K562 (cell line): ENCODE results near the gene TRMT1L. TPM values are rescaled to one million over a fixed set of nuclear protein-coding genes. Genes with fewer than 3 reads are reported as not detected.

Source experiments
- ADNP ChIP-seq: fragments of 200-800 bp; sonication (Bioruptor generic); IDR thresholded peaks from 2 replicates; pipeline ENCODE4 v1.6.1; 2016; ENCODE audit warnings: missing genetic modification characterization, missing compliant biosample characterization
- DPF2 ChIP-seq: fragments of 450-650 bp; IDR thresholded peaks from 2 replicates; pipeline ENCODE4 v1.6.1; 2016
- ELF4 ChIP-seq: fragments of 450-650 bp; formaldehyde crosslinking; IDR thresholded peaks from 2 replicates; pipeline ENCODE4 v1.4.0; 2022; ENCODE audit warnings: missing genetic modification characterization
- ETV5 ChIP-seq: sonication (generic); formaldehyde crosslinking; IDR thresholded peaks from 2 replicates; pipeline ENCODE4 v1.4.0; 2020; ENCODE audit warnings: low read depth, mild to moderate bottlenecking, missing genetic modification reagents
- MAZ ChIP-seq, 2 experiments: fragments of 450-650 bp in 1 of 2; sonication (generic) in 1 of 2; formaldehyde crosslinking; IDR thresholded peaks in 1 of 2; conservative IDR thresholded peaks in 1 of 2; 2 replicates each; pipeline versions ENCODE4 v1.4.0 to v1.5.0; 2020; ENCODE audit warnings: mild to moderate bottlenecking in 1 of 2, missing genetic modification reagents in 1 of 2
- NBN ChIP-seq: fragments of 450-650 bp; IDR thresholded peaks from 2 replicates; pipeline ENCODE4 v1.6.1; 2016; ENCODE audit warnings: low read depth, mild to moderate bottlenecking
- PHB2 ChIP-seq: fragments of 450-650 bp; IDR thresholded peaks from 2 replicates; pipeline ENCODE4 v1.6.1; 2017; ENCODE audit warnings: low read depth
- STAG1 ChIP-seq: sonication (generic); formaldehyde crosslinking; IDR thresholded peaks from 2 replicates; pipeline ENCODE4 v1.5.0; 2020; ENCODE audit warnings: missing genetic modification reagents, borderline replicate concordance
- ZNF24 ChIP-seq: fragments of 450-650 bp; IDR thresholded peaks from 2 replicates; pipeline ENCODE4 v1.6.1; 2016
- ZNF311 ChIP-seq: fragments of 250-450 bp; sonication (Bioruptor Pico); IDR thresholded peaks from 2 replicates; pipeline ENCODE4 v1.4.0; 2020; ENCODE audit warnings: mild to moderate bottlenecking, moderate library complexity
- polyA plus RNA-seq, 8 experiments: library from polyadenylated mRNA; depleted of rRNA in 4 of 8; stranded (reverse) in 5 of 8; unstranded in 3 of 8; fragments of >200 nt; fragmentation: Nextera tagmentation in 2 of 8; fragmentation: Illumina TruSeq in 1 of 8; extraction: Ambion mirVana in 2 of 8; extraction: Trizol in 1 of 8; gene quantifications; 2 replicates each; pipeline versions ENCODE4 v1.2.1 to v1.2.3, GENCODE V29; 2011 to 2014; ENCODE audit warnings: inconsistent platforms in 1 of 8, missing spikeins in 1 of 8
- total RNA-seq, 7 experiments: library from RNA; depleted of rRNA in 6 of 7; stranded (reverse); fragments of >200 nt in 6 of 7; fragmentation: Illumina TruSeq in 2 of 7; extraction: Trizol in 2 of 7; gene quantifications; 2 replicates each; pipeline versions ENCODE4 v1.2.1 to v1.2.3, GENCODE V29; 2011 to 2021; ENCODE audit warnings: low replicate concordance in 1 of 7
- TF ChIP-seq, protein P1 (sequence below): fragments of 250-450 bp; sonication (Bioruptor Pico); IDR thresholded peaks from 2 replicates; pipeline ENCODE4 v1.4.0; 2020; ENCODE audit warnings: mild to moderate bottlenecking, moderate library complexity
- TF ChIP-seq, protein P2 (sequence below), 2 experiments: fragments of 250-450 bp in 1 of 2; fragments of 450-650 bp in 1 of 2; sonication (Bioruptor Pico) in 1 of 2; IDR thresholded peaks; 2 replicates each; pipeline versions ENCODE4 v1.6.1 to v1.8.0; 2016 to 2021; ENCODE audit warnings: mild to moderate bottlenecking in 2 of 2, moderate library complexity in 2 of 2, missing compliant biosample characterization in 1 of 2, missing genetic modification characterization in 1 of 2
- TF ChIP-seq, protein P3 (sequence below): fragments of 450-650 bp; IDR thresholded peaks from 2 replicates; pipeline ENCODE4 v1.6.1; 2014; ENCODE audit warnings: low read depth, mild to moderate bottlenecking, moderate library complexity, borderline replicate concordance
- TF ChIP-seq, protein P4 (sequence below): fragments of 450-650 bp; IDR thresholded peaks from 2 replicates; pipeline ENCODE4 v1.6.1; 2016; ENCODE audit warnings: mild to moderate bottlenecking
- TF ChIP-seq, protein P5 (sequence below), 2 experiments: fragments of 450-650 bp; IDR thresholded peaks; 2 replicates each; pipeline ENCODE4 v1.6.1; 2018; ENCODE audit warnings: mild to moderate bottlenecking in 2 of 2, low read depth in 1 of 2; ENCODE audit not compliant: partially characterized antibody in 2 of 2

Gene TRMT1L
- total and polyA plus RNA-seq, 9 of the 15 experiments (the other 6 are each of a cell fraction or from before 2014, with no cell fraction given) = 6.4 to 88.9 (median 32.9) TPM

DNA sequence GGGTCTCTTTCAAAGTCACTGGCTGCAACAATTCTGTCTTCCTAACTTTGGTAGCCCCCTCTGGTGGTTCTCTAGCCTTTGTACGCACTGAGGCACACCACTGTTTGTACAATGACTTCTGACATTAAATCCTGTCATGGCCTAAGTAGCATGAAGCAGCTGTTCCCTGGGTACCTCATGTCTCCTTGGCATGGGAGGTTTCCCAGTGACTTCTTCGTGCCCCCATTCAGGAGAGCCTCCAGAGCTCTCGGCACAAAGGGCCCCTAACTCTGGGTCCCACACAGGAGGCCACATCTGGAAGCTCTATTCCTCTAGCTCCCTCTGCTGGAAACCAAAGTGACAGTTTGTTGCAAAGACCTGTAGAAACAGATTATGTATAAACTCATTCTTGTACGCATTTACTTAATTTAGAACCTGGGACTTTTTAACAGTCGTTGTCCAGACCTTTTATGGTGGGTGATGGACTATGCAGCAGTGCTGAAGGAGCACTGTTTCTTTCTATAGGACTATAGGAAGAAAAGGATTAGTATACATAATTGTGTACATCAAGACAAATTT, 13.6 kb upstream of the TRMT1L start (continued):
- TF ChIP-seq STAG1 (CRISPR knock-in tag) = peak; percentile 72; the same call in 1 of the 2 replicates
- TF ChIP-seq NBN = peak; percentile 64; the same call in 1 of the 2 replicates
- TF ChIP-seq, protein P1, sequence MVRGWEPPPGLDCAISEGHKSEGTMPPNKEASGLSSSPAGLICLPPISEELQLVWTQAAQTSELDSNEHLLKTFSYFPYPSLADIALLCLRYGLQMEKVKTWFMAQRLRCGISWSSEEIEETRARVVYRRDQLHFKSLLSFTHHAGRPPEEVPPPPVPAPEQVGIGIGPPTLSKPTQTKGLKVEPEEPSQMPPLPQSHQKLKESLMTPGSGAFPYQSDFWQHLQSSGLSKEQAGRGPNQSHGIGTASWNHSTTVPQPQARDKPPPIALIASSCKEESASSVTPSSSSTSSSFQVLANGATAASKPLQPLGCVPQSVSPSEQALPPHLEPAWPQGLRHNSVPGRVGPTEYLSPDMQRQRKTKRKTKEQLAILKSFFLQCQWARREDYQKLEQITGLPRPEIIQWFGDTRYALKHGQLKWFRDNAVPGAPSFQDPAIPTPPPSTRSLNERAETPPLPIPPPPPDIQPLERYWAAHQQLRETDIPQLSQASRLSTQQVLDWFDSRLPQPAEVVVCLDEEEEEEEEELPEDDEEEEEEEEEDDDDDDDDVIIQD = no peak
- peak; percentile 33 to 36; a peak in 1 of 4 replicates for TF ChIP-seq MAZ (CRISPR knock-in tag; conservative IDR thresholded peaks at IDR 0.05 in 1 of 2, IDR thresholded peaks at IDR 0.05 in 1 of 2)
- TF ChIP-seq ETV5 (CRISPR knock-in tag) = 0 out of 2 replicates have a peak, but pooled peaks have one; percentile 33
- no peak for TF ChIP-seq PHB2
- TF ChIP-seq, protein P2, sequence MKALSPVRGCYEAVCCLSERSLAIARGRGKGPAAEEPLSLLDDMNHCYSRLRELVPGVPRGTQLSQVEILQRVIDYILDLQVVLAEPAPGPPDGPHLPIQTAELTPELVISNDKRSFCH (CRISPR knock-in tag; IDR thresholded peaks at IDR 0.05) = no peak
- TF ChIP-seq, protein P2 (tag; IDR thresholded peaks at IDR 0.05) = 0 out of 2 replicates have a peak, but pooled peaks have one; percentile 51
- TF ChIP-seq ADNP = no peak
- TF ChIP-seq ELF4 (CRISPR knock-in tag) = no peak
- TF ChIP-seq, protein P3, sequence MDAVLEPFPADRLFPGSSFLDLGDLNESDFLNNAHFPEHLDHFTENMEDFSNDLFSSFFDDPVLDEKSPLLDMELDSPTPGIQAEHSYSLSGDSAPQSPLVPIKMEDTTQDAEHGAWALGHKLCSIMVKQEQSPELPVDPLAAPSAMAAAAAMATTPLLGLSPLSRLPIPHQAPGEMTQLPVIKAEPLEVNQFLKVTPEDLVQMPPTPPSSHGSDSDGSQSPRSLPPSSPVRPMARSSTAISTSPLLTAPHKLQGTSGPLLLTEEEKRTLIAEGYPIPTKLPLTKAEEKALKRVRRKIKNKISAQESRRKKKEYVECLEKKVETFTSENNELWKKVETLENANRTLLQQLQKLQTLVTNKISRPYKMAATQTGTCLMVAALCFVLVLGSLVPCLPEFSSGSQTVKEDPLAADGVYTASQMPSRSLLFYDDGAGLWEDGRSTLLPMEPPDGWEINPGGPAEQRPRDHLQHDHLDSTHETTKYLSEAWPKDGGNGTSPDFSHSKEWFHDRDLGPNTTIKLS = 0 out of 2 replicates have a peak, but pooled peaks have one; percentile 61
- no peak for TF ChIP-seq ZNF311 (CRISPR knock-in tag)
- 0 out of 2 replicates have a peak, but pooled peaks have one; percentile 24 for TF ChIP-seq DPF2
- TF ChIP-seq, protein P4, sequence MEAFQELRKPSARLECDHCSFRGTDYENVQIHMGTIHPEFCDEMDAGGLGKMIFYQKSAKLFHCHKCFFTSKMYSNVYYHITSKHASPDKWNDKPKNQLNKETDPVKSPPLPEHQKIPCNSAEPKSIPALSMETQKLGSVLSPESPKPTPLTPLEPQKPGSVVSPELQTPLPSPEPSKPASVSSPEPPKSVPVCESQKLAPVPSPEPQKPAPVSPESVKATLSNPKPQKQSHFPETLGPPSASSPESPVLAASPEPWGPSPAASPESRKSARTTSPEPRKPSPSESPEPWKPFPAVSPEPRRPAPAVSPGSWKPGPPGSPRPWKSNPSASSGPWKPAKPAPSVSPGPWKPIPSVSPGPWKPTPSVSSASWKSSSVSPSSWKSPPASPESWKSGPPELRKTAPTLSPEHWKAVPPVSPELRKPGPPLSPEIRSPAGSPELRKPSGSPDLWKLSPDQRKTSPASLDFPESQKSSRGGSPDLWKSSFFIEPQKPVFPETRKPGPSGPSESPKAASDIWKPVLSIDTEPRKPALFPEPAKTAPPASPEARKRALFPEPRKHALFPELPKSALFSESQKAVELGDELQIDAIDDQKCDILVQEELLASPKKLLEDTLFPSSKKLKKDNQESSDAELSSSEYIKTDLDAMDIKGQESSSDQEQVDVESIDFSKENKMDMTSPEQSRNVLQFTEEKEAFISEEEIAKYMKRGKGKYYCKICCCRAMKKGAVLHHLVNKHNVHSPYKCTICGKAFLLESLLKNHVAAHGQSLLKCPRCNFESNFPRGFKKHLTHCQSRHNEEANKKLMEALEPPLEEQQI = peak; percentile 80
- TF ChIP-seq ZNF24 = 0 out of 2 replicates have a peak, but pooled peaks have one; percentile 43
- TF ChIP-seq, protein P5, sequence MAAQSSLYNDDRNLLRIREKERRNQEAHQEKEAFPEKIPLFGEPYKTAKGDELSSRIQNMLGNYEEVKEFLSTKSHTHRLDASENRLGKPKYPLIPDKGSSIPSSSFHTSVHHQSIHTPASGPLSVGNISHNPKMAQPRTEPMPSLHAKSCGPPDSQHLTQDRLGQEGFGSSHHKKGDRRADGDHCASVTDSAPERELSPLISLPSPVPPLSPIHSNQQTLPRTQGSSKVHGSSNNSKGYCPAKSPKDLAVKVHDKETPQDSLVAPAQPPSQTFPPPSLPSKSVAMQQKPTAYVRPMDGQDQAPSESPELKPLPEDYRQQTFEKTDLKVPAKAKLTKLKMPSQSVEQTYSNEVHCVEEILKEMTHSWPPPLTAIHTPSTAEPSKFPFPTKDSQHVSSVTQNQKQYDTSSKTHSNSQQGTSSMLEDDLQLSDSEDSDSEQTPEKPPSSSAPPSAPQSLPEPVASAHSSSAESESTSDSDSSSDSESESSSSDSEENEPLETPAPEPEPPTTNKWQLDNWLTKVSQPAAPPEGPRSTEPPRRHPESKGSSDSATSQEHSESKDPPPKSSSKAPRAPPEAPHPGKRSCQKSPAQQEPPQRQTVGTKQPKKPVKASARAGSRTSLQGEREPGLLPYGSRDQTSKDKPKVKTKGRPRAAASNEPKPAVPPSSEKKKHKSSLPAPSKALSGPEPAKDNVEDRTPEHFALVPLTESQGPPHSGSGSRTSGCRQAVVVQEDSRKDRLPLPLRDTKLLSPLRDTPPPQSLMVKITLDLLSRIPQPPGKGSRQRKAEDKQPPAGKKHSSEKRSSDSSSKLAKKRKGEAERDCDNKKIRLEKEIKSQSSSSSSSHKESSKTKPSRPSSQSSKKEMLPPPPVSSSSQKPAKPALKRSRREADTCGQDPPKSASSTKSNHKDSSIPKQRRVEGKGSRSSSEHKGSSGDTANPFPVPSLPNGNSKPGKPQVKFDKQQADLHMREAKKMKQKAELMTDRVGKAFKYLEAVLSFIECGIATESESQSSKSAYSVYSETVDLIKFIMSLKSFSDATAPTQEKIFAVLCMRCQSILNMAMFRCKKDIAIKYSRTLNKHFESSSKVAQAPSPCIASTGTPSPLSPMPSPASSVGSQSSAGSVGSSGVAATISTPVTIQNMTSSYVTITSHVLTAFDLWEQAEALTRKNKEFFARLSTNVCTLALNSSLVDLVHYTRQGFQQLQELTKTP (IDR thresholded peaks at IDR 0.05; ENCODE audit: low read depth in 1 of 2, partially characterized antibody in 2 of 2) = peak in 1 of 2 experiments; percentile 65
